GM12878 (cell line): ENCODE measurements around the gene ACYP1. TPM values are rescaled to one million over a fixed set of nuclear protein-coding genes. Genes with fewer than 3 reads are reported as not detected.

Source experiments
- ATAC-seq: fragments of 200-7000 bp; cut with Tn5 transposase; 3 replicates; pipeline ENCODE4 v1.9.1; 2020; ENCODE audit warnings: mild to moderate bottlenecking, moderate library complexity
- BruUV-seq: library from RNA; stranded (reverse); fragments of 400-500 nt; replicated peaks from 2 replicates; lab custom pipeline; 2021; lab: Mats Ljungman, UMichigan
- CTCF ChIA-PET: fragments of 300-600 bp; sonication (Branson Sonifier 250); formaldehyde crosslinking; extraction: SDS; loops from one replicate; lab custom pipeline; 2021; ENCODE audit warnings: inconsistent platforms; lab: Yijun Ruan, JAX
- POLR2A ChIA-PET: fragments of 350-600 bp; formaldehyde crosslinking; extraction: SDS; loops from one replicate; lab custom pipeline; 2021; ENCODE audit warnings: inconsistent platforms; lab: Charles Lee
- RAD21 ChIA-PET: fragments of 300-600 bp; sonication (Branson Sonifier 250); formaldehyde crosslinking; loops from one replicate; lab custom pipeline; 2023; ENCODE audit warnings: antibody characterized with exemption; ENCODE audit not compliant: unreplicated experiment; lab: Charles Lee
- SMC1A ChIA-PET: fragments of 300-600 bp; sonication (Branson Sonifier 250); formaldehyde crosslinking; loops from one replicate; lab custom pipeline; 2023; ENCODE audit not compliant: unreplicated experiment, uncharacterized antibody; lab: Charles Lee
- DNase-seq: peaks from one replicate; pipeline ENCODE4 v3.0.0-alpha.2; 2011; ENCODE audit warnings: low read depth, low spot score
- FAIRE-seq: peaks from 3 replicates; lab custom pipeline; 2011; peaks lifted over from hg19 to GRCh38; lab: Jason Lieb, UNC
- H2AFZ ChIP-seq: 2 replicates; pipeline ENCODE4 v1.6.0; 2011; ENCODE audit warnings: low read depth, low read length, control low read depth; ENCODE audit not compliant: control insufficient read depth
- H3K27ac ChIP-seq: 2 replicates; pipeline ENCODE4 v1.5.1; 2011; ENCODE audit warnings: control low read depth; ENCODE audit not compliant: control insufficient read depth, insufficient read depth
- H3K27me3 ChIP-seq, 2 experiments: replicated peaks in 1 of 2; 2 replicates each; pipeline versions ENCODE4 v1.6.0 to v1.6.1; 2011; ENCODE audit warnings: low read length in 1 of 2; ENCODE audit not compliant: control insufficient read depth in 2 of 2, insufficient read depth in 2 of 2
- H3K36me3 ChIP-seq, 2 experiments: 2 replicates each; pipeline ENCODE4 v1.5.1; 2011; ENCODE audit warnings: low read length in 1 of 2; ENCODE audit not compliant: control insufficient read depth in 2 of 2, insufficient read depth in 2 of 2
- H3K4me1 ChIP-seq: 2 replicates; pipeline ENCODE4 v1.6.1; 2011; ENCODE audit warnings: mild to moderate bottlenecking, low read length, moderate library complexity, mixed read lengths; ENCODE audit not compliant: control insufficient read depth, insufficient read depth
- H3K4me2 ChIP-seq: 2 replicates; pipeline ENCODE4 v1.6.0; 2011; ENCODE audit warnings: control low read depth; ENCODE audit not compliant: control insufficient read depth, insufficient read depth
- H3K4me3 ChIP-seq: fragments of 200-600 bp; sonication (generic); 2 replicates; pipeline ENCODE4 v1.5.1; 2016
- H3K79me2 ChIP-seq: 2 replicates; pipeline ENCODE4 v1.6.0; 2011; ENCODE audit warnings: low read length; ENCODE audit not compliant: control insufficient read depth, insufficient read depth
- H3K9ac ChIP-seq: 2 replicates; pipeline ENCODE4 v1.8.0; 2011; ENCODE audit warnings: low read length, control low read depth, mixed read lengths; ENCODE audit not compliant: control insufficient read depth, insufficient read depth
- H3K9me3 ChIP-seq: replicated peaks from 3 replicates; pipeline ENCODE4 v1.5.1; 2011; ENCODE audit warnings: mild to moderate bottlenecking, low read length; ENCODE audit not compliant: control insufficient read depth, insufficient read depth
- H4K20me1 ChIP-seq: 2 replicates; pipeline ENCODE4 v1.6.0; 2011; ENCODE audit not compliant: control insufficient read depth, insufficient read depth
- ASH2L ChIP-seq: fragments of 300-600, 200-600 bp; sonication (generic); IDR thresholded peaks from 2 replicates; pipeline ENCODE4 v1.6.1; 2017; ENCODE audit warnings: low read depth, mild to moderate bottlenecking, borderline replicate concordance
- FOS ChIP-seq: IDR thresholded peaks from 3 replicates; pipeline ENCODE4 v1.6.1; 2011; ENCODE audit warnings: borderline replicate concordance; ENCODE audit not compliant: insufficient read length; ENCODE audit errors: extremely low read depth
- HDAC2 ChIP-seq: fragments of 200-600 bp; sonication (generic); IDR thresholded peaks from 2 replicates; pipeline ENCODE4 v1.6.1; 2017
- MXI1 ChIP-seq: fragments of 150-350 bp; IDR thresholded peaks from 2 replicates; pipeline ENCODE4 v1.6.1; 2011; ENCODE audit warnings: low read depth, mild to moderate bottlenecking, inconsistent platforms, low read length, improper control_type of control experiment
- NBN ChIP-seq: fragments of 450-650 bp; IDR thresholded peaks from 2 replicates; pipeline ENCODE4 v1.6.1; 2016
- NFYA ChIP-seq: IDR thresholded peaks from 2 replicates; pipeline ENCODE4 v1.6.1; 2011; ENCODE audit warnings: low read depth, mild to moderate bottlenecking, low read length, improper control_type of control experiment, borderline replicate concordance
- SPI1 ChIP-seq: IDR thresholded peaks from 2 replicates; pipeline ENCODE4 v1.6.1; 2011; ENCODE audit warnings: low read depth, mild to moderate bottlenecking, low read length, moderate library complexity, borderline replicate concordance; ENCODE audit not compliant: insufficient read depth
- USF2 ChIP-seq: IDR thresholded peaks from 2 replicates; pipeline ENCODE4 v1.6.1; 2011; ENCODE audit warnings: low read depth, low read length, improper control_type of control experiment, borderline replicate concordance
- ZBTB4 ChIP-seq: fragments of 450-650 bp; formaldehyde crosslinking; IDR thresholded peaks from 2 replicates; pipeline ENCODE4 v1.4.0; 2022; ENCODE audit warnings: mild to moderate bottlenecking, moderate library complexity
- ZNF24 ChIP-seq: fragments of 450-650 bp; IDR thresholded peaks from 2 replicates; pipeline ENCODE4 v1.6.1; 2017; ENCODE audit warnings: antibody characterized with exemption, mild to moderate bottlenecking
- WGBS: methylation state at CpG from one replicate; pipeline ENCODE4 v1.1.6; 2016; ENCODE audit warnings: low lambda C conversion rate; ENCODE audit not compliant: insufficient replicate concordance, insufficient coverage; ENCODE audit errors: missing lambda C conversion rate; 5-methylcytosine and 5-hydroxymethylcytosine counted together
- in situ Hi-C: fragments of 300-500 bp; cut with MboI; formaldehyde crosslinking; loops from 9 replicates; pipeline ENCODE4 v1.14.3; 2018; ENCODE audit warnings: mixed read lengths
- intact Hi-C: fragments of 100-400 bp; cut with micrococcal nuclease; formaldehyde crosslinking; loops from one replicate; pipeline ENCODE4 v1.14.2; 2022; ENCODE audit not compliant: unreplicated experiment
- polyA plus RNA-seq, 11 experiments: library from polyadenylated mRNA; depleted of rRNA in 4 of 11; unstranded in 6 of 11; stranded (reverse) in 5 of 11; fragments of >200 nt; fragmentation: Nextera tagmentation in 4 of 11; fragmentation: Illumina TruSeq in 1 of 11; extraction: Ambion mirVana in 4 of 11; extraction: Trizol in 1 of 11; gene quantifications; 1 replicate in 1 of 11; 2 replicates in 10 of 11; pipeline versions ENCODE4 v1.2.1 to v1.2.3, GENCODE V29; 2011 to 2016; ENCODE audit warnings: inconsistent platforms in 2 of 11, missing spikeins in 2 of 11, low read depth in 1 of 11
- total RNA-seq, 4 experiments: library from RNA; depleted of rRNA in 3 of 4; stranded (reverse); fragments of >200 nt in 3 of 4; fragmentation: Illumina TruSeq in 1 of 4; extraction: Trizol in 1 of 4; gene quantifications; 2 replicates each; pipeline versions ENCODE4 v1.2.1 to v1.2.3, GENCODE V29; 2013 to 2021

The ACYP1 gene
- total and polyA plus RNA-seq, 10 of the 15 experiments (the other 5 are each of a cell fraction or from before 2014, with no cell fraction given), result 18.2 to 52.6 (median 43.5) TPM

GRCh38 chr14:75018694-75019093, 45.1 kb downstream of the ACYP1 start:
- SMC1A ChIA-PET, result interaction anchor here (0.6 to 1.6 kb wide), 2 partner anchors 31 to 286 kb away, joined by 4 read pairs; no protein-coding TSS in a partner anchor
- no peak for FAIRE-seq

More at GRCh38 chr14:75018694-75019093, 45.1 kb downstream of the ACYP1 start:
- H3K27me3 ChIP-seq, result no peaks in the 10 kb centered on the region
- ChIA-PET POLR2A (interaction anchor here (0.6 kb wide), 1 partner anchor 354 kb away, joined by 3 read pairs; no protein-coding TSS in a partner anchor), CTCF (interaction anchor here (0.7 to 1.8 kb wide), 2 partner anchors 15 to 222 kb away, joined by 3 to 7 read pairs; no protein-coding TSS in a partner anchor), RAD21 (interaction anchor here (0.7 to 1.1 kb wide), 2 partner anchors 62 to 71 kb away, joined by 3 to 4 read pairs; no protein-coding TSS in a partner anchor)
- in situ Hi-C loops, result no loop called here
- no peak overlapping the region for H3K27ac ChIP-seq
- H3K4me3 ChIP-seq, result no peak overlapping the region
- H3K4me2 ChIP-seq, result no peak overlapping the region
- ATAC-seq, result no peak
- no peak for DNase-seq
- no peaks in the 10 kb centered on the region for H4K20me1 ChIP-seq
- BruUV-seq, result no TSS peak
- H3K79me2 ChIP-seq, result no peaks in the 10 kb centered on the region
- TF ChIP-seq USF2 (no peak), NFYA (no peak), HDAC2 (no peak), NBN (no peak), ZBTB4 (CRISPR knock-in tag) (no peak), SPI1 (no peak), MXI1 (no peak), ASH2L (no peak), FOS (no peak), ZNF24 (no peak)
- WGBS, result 98% methylated on average over 3 of the region's 3 CpGs
- peaks cover 0 to 23% of the 10 kb centered on the region in 2 experiments; a peak in 3 of 4 replicates for H3K36me3 ChIP-seq
- no peak overlapping the region for H3K9ac ChIP-seq
- H2AFZ ChIP-seq, result no peak overlapping the region
- intact Hi-C loops, result no loop called here
- no peaks in the 10 kb centered on the region for H3K9me3 ChIP-seq
- H3K4me1 ChIP-seq, result no peaks in the 10 kb centered on the region
